Activated naive CD4-positive, alpha-beta T cell treated with anti-CD3 and anti-CD28 coated beads, Interleukin-2, amount 50 U/mL, for 24 hours (primary cell): Measurements from ENCODE around the gene COL6A2.

ENCODE experiments used
- H3K27ac Mint-ChIP-seq: one replicate; pipeline ENCODE4 v1.8.0; 2021; ENCODE audit warnings: mild to moderate bottlenecking, mixed read lengths
- H3K27me3 Mint-ChIP-seq: one replicate; pipeline ENCODE4 v1.8.0; 2021; ENCODE audit warnings: mixed read lengths
- H3K36me3 Mint-ChIP-seq: one replicate; pipeline ENCODE4 v1.8.0; 2021; ENCODE audit warnings: mixed read lengths
- H3K4me1 Mint-ChIP-seq: one replicate; pipeline ENCODE4 v1.8.0; 2021; ENCODE audit warnings: mixed read lengths
- H3K4me3 Mint-ChIP-seq: one replicate; pipeline ENCODE4 v1.8.0; 2021; ENCODE audit warnings: mild to moderate bottlenecking, mixed read lengths
- H3K9me3 Mint-ChIP-seq: one replicate; pipeline ENCODE4 v1.8.0; 2021; ENCODE audit warnings: mixed read lengths

COL6A2 gene

GRCh38 chr21:46119637-46120271 lies 21.8 kb downstream of the COL6A2 start:
- Mint-ChIP-seq H3K9me3 (no peaks in the 10 kb centered on the region), H3K4me3 (no peak overlapping the region), H3K27ac (no peak overlapping the region), H3K36me3 (no peaks in the 10 kb centered on the region), H3K27me3 (no peaks in the 10 kb centered on the region), H3K4me1 (no peaks in the 10 kb centered on the region)

DNA sequence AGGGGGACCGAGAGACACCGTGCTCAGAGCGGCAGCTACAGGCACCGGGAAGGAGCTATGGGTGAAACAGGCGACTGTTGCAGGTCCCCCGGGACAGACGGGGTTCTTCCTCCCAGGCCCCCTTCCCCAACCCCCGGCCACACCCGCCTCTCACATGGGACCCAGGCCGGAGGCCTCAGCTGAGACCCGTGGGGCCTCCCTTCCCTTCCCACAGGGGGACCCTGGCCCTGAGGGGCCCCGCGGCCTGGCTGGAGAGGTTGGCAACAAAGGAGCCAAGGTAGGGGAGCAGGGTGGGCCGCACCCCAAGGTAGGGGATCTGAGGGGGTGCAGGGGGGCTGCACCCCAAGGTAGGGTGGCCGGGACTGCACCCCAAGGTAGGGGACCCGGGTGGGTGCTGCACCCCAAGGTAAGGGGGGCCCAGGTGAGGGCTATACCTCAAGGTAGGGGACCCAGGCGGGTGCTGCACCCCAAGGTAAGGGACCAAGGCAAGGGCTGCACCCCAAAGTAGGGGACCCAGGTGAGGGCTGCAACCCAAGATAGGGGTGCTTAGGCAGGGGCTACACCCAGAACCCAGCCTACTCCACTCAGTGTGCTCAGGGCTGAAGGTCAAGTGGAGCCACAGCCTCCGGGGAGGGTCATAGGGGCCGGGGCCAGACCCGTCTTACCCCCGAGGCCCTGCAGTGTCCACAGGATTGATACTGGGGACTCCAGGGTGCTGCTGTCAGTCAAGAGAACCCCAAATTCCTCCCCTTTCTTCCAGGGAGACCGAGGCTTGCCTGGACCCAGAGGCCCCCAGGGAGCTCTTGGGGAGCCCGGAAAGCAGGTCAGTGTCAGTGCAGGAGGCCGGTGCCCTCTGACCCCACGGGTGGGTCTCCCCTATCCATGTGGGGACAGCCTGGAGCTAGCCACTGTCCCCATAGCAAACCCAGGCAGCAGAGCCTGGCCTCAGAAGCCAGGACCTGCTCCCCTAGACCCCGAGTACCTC lies 22.7 kb downstream of the COL6A2 start:
- no peaks in the 10 kb centered on the region for H3K27me3 Mint-ChIP-seq
- H3K9me3 Mint-ChIP-seq = no peaks in the 10 kb centered on the region
- H3K4me1 Mint-ChIP-seq = no peaks in the 10 kb centered on the region
- H3K36me3 Mint-ChIP-seq = no peaks in the 10 kb centered on the region
- no peak overlapping the region for H3K27ac Mint-ChIP-seq
- H3K4me3 Mint-ChIP-seq = no peak overlapping the region

DNA sequence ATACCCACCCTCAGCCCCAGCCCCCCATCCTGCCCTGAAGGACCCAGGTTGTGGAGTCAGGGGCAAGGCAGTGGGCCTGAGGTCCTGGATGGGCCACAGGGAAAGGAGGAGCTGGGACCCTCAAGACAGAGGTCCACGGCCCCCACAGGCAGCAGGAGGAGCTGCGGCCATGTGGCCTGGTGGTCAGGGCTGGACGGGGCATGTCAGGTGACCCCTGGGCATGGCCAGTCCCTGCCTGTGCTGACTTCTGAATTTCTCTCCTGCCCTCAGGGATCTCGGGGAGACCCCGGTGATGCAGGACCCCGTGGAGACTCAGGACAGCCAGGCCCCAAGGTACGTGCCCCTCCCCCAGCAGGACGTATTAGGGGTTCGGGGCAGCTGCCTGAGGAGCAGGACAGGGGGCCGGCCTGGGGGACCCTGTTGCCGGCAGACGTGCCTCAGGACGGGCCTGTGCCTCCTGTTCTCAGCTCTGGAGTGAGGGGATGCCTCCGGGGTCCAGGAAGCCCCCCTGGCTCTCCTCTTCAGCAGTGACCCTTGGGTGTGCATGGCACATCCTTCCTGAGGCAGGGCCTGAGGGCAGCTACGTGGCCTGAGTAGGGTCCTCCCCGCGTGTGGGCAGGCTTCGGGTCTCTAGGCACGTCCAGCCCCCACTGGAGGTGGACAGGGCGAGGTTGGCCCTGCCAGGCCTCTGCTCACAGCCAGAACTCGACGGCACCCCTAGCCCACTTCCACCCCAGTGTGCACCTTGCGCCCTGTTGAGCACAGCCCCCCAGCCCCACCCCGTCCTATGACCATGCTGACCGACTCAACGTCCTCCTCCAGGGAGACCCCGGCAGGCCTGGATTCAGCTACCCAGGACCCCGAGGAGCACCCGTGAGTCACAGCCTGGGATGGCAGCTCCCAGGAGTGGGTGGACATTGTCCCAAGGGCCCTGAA lies 23.6 kb downstream of the COL6A2 start:
- no peak overlapping the region for H3K27ac Mint-ChIP-seq
- no peaks in the 10 kb centered on the region for H3K9me3 Mint-ChIP-seq
- H3K4me1 Mint-ChIP-seq = no peaks in the 10 kb centered on the region
- no peaks in the 10 kb centered on the region for H3K27me3 Mint-ChIP-seq
- no peak overlapping the region for H3K4me3 Mint-ChIP-seq
- H3K36me3 Mint-ChIP-seq = no peaks in the 10 kb centered on the region

DNA sequence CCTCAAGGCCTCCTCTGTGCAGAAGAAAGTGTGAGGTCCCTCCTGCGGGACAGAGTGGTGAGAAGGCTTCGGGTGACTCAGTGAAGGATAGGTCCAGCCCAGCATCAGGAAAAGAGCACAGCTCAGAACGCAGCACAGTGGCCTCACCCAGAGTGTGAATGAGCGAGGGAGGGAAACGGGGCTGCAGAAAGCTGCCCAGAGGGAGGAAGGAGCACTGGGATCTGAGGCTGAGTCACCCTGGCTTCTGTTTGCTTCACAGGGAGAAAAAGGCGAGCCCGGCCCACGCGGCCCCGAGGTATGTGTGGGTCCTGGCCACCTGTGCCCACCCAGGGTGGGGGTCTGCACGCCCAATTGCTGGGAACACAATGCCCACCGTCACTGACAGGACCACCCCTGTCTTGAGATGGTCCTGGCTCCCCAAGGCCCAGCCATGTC lies 24.3 kb downstream of the COL6A2 start:
- Mint-ChIP-seq H3K36me3 (no peaks in the 10 kb centered on the region), H3K27me3 (no peaks in the 10 kb centered on the region), H3K4me3 (no peak overlapping the region), H3K27ac (no peak overlapping the region), H3K4me1 (no peaks in the 10 kb centered on the region), H3K9me3 (no peaks in the 10 kb centered on the region)

DNA sequence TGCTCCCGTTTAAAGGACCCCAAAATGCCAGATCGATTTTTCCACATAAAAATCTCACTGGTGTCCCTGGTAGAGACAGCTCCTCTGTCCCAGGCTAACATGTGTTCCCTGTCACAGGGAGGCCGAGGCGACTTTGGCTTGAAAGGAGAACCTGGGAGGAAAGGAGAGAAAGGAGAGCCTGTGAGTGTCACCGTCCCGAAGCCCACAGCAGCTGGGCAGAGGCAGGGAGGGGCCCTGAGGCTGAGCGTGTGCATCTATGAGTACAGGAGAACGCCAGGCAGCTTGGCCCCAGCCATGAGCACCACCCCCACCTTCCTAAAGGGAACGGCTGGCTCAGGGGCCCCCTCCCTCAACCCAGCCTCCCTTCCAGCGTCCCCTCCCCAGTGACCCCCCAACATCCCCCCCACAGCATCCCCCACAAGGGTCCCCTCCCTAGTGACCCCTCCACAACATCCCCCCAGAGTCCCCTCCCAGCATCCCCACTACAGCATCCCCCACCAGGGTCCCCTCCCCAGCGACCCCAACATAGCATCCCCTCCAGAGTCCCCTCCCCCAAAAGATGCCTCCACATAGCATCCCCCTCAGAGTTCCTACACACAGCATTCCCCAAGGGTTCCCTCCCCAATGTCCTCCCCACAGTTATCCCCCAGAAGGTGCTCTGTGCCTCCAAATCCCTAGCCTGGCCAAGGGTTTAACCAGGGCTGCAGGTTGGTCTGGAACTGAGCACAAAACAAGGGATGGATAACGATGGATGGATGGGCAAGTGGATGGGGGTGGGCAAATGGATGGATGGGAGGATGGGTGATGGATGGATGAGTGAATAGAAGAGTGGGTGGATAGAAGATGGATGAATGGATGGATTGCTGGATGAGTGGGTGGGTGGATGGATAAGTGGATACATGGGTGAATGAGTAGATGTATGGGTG lies 25.1 kb downstream of the COL6A2 start:
- no peak overlapping the region for H3K4me3 Mint-ChIP-seq
- H3K9me3 Mint-ChIP-seq = no peaks in the 10 kb centered on the region
- H3K27me3 Mint-ChIP-seq = no peaks in the 10 kb centered on the region
- H3K4me1 Mint-ChIP-seq = no peaks in the 10 kb centered on the region
- no peaks in the 10 kb centered on the region for H3K36me3 Mint-ChIP-seq
- no peak overlapping the region for H3K27ac Mint-ChIP-seq

DNA sequence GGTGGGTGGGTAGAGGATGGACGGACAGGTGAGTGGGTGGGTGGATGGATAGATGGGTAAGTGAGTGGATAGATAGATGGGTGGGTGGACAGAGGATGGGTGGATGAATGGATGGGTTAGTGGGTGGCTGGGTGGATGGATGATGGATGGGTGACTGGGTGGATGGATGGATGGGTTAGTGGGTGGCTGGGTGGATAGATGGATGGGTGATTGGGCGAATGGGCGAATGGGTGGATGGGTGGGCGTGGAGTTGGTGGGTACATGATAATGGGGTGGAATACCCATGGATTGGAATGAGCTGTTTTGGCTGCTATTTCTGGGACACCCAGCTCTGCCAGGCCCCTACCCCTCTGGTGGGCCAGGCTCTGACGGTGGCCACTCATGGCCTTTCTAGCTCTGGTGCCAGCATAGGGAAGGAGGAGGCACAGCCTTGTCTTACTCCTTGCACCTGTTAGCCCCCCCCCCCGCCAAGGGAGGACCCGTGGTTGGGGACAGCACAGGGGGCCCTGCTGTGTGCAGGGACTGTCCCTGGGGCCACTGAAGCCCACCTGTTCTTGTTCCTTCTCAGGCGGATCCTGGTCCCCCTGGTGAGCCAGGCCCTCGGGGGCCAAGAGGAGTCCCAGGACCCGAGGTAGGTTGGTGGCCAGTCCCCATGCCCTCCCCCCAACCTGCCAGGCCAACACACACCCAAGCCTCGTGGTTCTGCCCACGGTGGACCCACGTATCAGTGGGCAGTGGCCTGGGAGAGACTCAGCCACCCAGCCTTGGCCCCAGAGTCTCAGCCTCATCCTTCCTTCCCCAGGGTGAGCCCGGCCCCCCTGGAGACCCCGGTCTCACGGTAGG lies 26.4 kb downstream of the COL6A2 start:
- Mint-ChIP-seq H3K4me1 (no peaks in the 10 kb centered on the region), H3K4me3 (no peak overlapping the region), H3K27ac (no peak overlapping the region), H3K9me3 (no peaks in the 10 kb centered on the region), H3K36me3 (no peaks in the 10 kb centered on the region), H3K27me3 (no peaks in the 10 kb centered on the region)

- no peaks in the 10 kb centered on the region for H3K27me3 Mint-ChIP-seq
- H3K4me1 Mint-ChIP-seq = no peaks in the 10 kb centered on the region
- H3K9me3 Mint-ChIP-seq = no peaks in the 10 kb centered on the region
- H3K27ac Mint-ChIP-seq = no peak overlapping the region
- no peaks in the 10 kb centered on the region for H3K36me3 Mint-ChIP-seq
- H3K4me3 Mint-ChIP-seq = no peak overlapping the region
Observed at GRCh38 chr21:46124926-46125845, 27.3 kb downstream of the COL6A2 start.

- no peak overlapping the region for H3K27ac Mint-ChIP-seq
Observed at GRCh38 chr21:46125846-46126301, 28.0 kb downstream of the COL6A2 start.

GRCh38 chr21:46126309-46127238 lies 28.7 kb downstream of the COL6A2 start:
- Mint-ChIP-seq H3K27ac (no peak overlapping the region), H3K36me3 (no peaks in the 10 kb centered on the region), H3K9me3 (no peaks in the 10 kb centered on the region), H3K4me3 (no peak overlapping the region), H3K27me3 (no peaks in the 10 kb centered on the region), H3K4me1 (no peaks in the 10 kb centered on the region)

More at GRCh38 chr21:46125846-46126301, 28.0 kb downstream of the COL6A2 start:
- no peaks in the 10 kb centered on the region for H3K9me3 Mint-ChIP-seq
- no peaks in the 10 kb centered on the region for H3K27me3 Mint-ChIP-seq
- H3K4me3 Mint-ChIP-seq = no peak overlapping the region
- H3K36me3 Mint-ChIP-seq = no peaks in the 10 kb centered on the region
- no peaks in the 10 kb centered on the region for H3K4me1 Mint-ChIP-seq

- Mint-ChIP-seq H3K4me3 (no peak overlapping the region), H3K4me1 (no peaks in the 10 kb centered on the region), H3K27ac (no peak overlapping the region), H3K9me3 (no peaks in the 10 kb centered on the region), H3K36me3 (no peaks in the 10 kb centered on the region), H3K27me3 (no peaks in the 10 kb centered on the region)
Observed at GRCh38 chr21:46127239-46128105, 29.6 kb downstream of the COL6A2 start.

DNA sequence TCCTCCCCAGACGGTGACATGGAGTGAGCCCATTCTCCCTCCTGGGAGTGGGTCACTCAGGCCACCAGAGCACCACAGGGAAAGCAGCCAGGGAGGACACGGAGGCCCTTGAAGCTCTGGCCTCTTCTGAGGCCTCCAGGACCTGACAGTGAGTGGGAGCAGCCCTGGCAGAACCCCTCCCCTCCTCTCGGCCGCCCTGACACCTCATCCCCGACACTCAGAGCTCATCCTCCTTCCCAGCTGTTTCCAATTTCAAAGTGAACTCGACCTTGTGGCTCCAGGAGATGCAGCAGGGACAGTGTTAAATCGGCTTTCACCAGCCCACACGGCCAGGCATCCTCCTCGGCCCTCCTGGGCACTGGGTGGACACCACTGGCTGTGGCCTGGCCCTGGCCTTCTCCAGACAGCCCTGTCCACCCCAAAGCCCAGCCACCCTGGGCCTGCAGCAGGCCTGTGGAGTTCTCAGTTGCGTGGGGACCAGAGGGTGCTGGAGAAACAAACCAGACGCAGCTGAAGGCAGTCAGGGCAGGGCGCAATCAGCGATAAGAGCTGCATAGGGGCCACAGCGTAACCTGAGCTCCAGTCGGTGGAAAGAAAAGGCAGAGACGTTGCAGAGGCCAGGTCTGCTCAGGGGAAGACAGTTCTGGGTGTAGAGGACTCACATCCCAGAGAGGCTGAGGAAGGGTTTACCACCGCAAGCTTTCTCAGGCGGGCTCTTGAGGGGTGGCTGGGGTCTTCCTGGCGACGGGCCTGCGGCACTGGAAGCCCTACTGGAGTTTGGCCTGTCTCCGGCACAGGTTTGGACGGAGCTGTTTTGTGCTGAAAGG lies 30.4 kb downstream of the COL6A2 start:
- H3K27me3 Mint-ChIP-seq = no peaks in the 10 kb centered on the region
- H3K27ac Mint-ChIP-seq = no peak overlapping the region
- H3K4me3 Mint-ChIP-seq = no peak overlapping the region
- H3K4me1 Mint-ChIP-seq = no peaks in the 10 kb centered on the region
- H3K36me3 Mint-ChIP-seq = no peaks in the 10 kb centered on the region
- H3K9me3 Mint-ChIP-seq = no peaks in the 10 kb centered on the region
